HepG2 (cell line): ENCODE results near the gene MDP1. TPM values are rescaled to one million over a fixed set of nuclear protein-coding genes. Genes with fewer than 3 reads are reported as not detected.

Experiments
- ATAC-seq: fragments of 200-7000 bp; cut with Tn5 transposase; 3 replicates; pipeline ENCODE4 v1.9.1; 2020; ENCODE audit warnings: mild to moderate bottlenecking, moderate library complexity
- BruUV-seq: library from RNA; stranded (reverse); fragments of 400-500 nt; replicated peaks from 2 replicates; lab custom pipeline; 2021; lab: Mats Ljungman, UMichigan
- CTCF ChIA-PET: fragments of 300-600 bp; formaldehyde crosslinking; extraction: SDS; loops from one replicate; lab custom pipeline; 2021; ENCODE audit warnings: low total read pairs, inconsistent platforms, low intra/inter-chr PET ratio; lab: Yijun Ruan, JAX
- POLR2A ChIA-PET: fragments of 350-600 bp; sonication (Branson Sonifier 250); formaldehyde crosslinking; loops from one replicate; lab custom pipeline; 2020; ENCODE audit warnings: antibody characterized with exemption, inconsistent platforms; lab: Yijun Ruan, JAX
- DNase-seq: peaks from one replicate; pipeline ENCODE4 v3.0.0-alpha.2; 2015; ENCODE audit warnings: low spot score
- FAIRE-seq: peaks from 3 replicates; lab custom pipeline; 2011; peaks lifted over from hg19 to GRCh38; lab: Jason Lieb, UNC
- H2AFZ ChIP-seq: one replicate; pipeline ENCODE4 v1.6.1; 2011; ENCODE audit warnings: low read length, inconsistent platforms
- H3K27ac ChIP-seq: fragments of 300-600 bp; 3 replicates; pipeline ENCODE4 v1.8.0; 2011; ENCODE audit warnings: mixed run types, mild to moderate bottlenecking, mixed read lengths, low read length, inconsistent platforms; ENCODE audit not compliant: insufficient read depth; ENCODE audit errors: extremely low read length
- H3K27me3 ChIP-seq, 2 experiments: fragments of 200-600 bp in 1 of 2; 2 replicates in 1 of 2; 3 replicates in 1 of 2; pipeline versions ENCODE4 v1.6.0 to v1.8.0; 2011; ENCODE audit warnings: low read length in 2 of 2, mild to moderate bottlenecking in 2 of 2, moderate library complexity in 2 of 2, inconsistent platforms in 1 of 2; ENCODE audit not compliant: insufficient read depth in 2 of 2, control insufficient read depth in 1 of 2
- H3K36me3 ChIP-seq, 2 experiments: fragments of 200-600 bp in 1 of 2; replicated peaks in 1 of 2; 2 replicates in 1 of 2; 3 replicates in 1 of 2; pipeline versions ENCODE4 v1.5.1 to v1.8.0; 2011; ENCODE audit warnings: low read length in 2 of 2, inconsistent platforms in 1 of 2; ENCODE audit not compliant: insufficient read depth in 2 of 2, control insufficient read depth in 1 of 2
- H3K4me1 ChIP-seq: 2 replicates; pipeline ENCODE4 v1.5.1; 2012; ENCODE audit warnings: low read length, inconsistent platforms; ENCODE audit not compliant: insufficient read depth
- H3K4me2 ChIP-seq: 2 replicates; pipeline ENCODE4 v1.6.0; 2011; ENCODE audit warnings: low read depth, low read length, inconsistent platforms
- H3K4me3 ChIP-seq, 3 experiments: fragments of 200-600 bp in 1 of 3; sonication (generic), shearing (Covaris generic) in 1 of 3; replicated peaks in 1 of 3; 2 replicates each; pipeline ENCODE4 v1.5.1; 2011 to 2016; ENCODE audit warnings: low read length in 3 of 3, inconsistent platforms in 2 of 3, low read depth in 2 of 3, mild to moderate bottlenecking in 2 of 3, control low read depth in 1 of 3, mixed read lengths in 1 of 3; ENCODE audit not compliant: insufficient read depth in 1 of 3
- H3K79me2 ChIP-seq: one replicate; pipeline ENCODE4 v1.6.1; 2011; ENCODE audit warnings: low read length, inconsistent platforms; ENCODE audit not compliant: insufficient read depth
- H3K9ac ChIP-seq: 2 replicates; pipeline ENCODE4 v1.6.0; 2011; ENCODE audit warnings: mild to moderate bottlenecking, low read depth, low read length, inconsistent platforms; ENCODE audit not compliant: insufficient read depth
- H3K9me3 ChIP-seq: 2 replicates; pipeline ENCODE4 v1.5.1; 2012; ENCODE audit warnings: mild to moderate bottlenecking, low read length
- H4K20me1 ChIP-seq: 2 replicates; pipeline ENCODE4 v1.6.0; 2011; ENCODE audit warnings: inconsistent platforms, mild to moderate bottlenecking, low read length, moderate library complexity; ENCODE audit not compliant: insufficient read depth
- BORCS8-MEF2B ChIP-seq: sonication (generic); formaldehyde crosslinking; IDR thresholded peaks from 2 replicates; pipeline ENCODE4 v1.8.0; 2022; ENCODE audit warnings: mild to moderate bottlenecking, missing genetic modification reagents
- BRD4 ChIP-seq: sonication (generic); formaldehyde crosslinking; IDR thresholded peaks from 2 replicates; pipeline ENCODE4 v1.4.0; 2020; ENCODE audit warnings: missing genetic modification reagents
- DNMT1 ChIP-seq: sonication (generic); formaldehyde crosslinking; IDR thresholded peaks from 2 replicates; pipeline ENCODE4 v1.5.1; 2020; ENCODE audit warnings: mild to moderate bottlenecking, missing genetic modification reagents
- EP300 ChIP-seq, 3 experiments: sonication (generic) in 1 of 3; formaldehyde crosslinking in 1 of 3; IDR thresholded peaks; 2 replicates each; pipeline versions ENCODE4 v1.5.1 to v1.6.1; 2011 to 2020; ENCODE audit warnings: low read depth in 2 of 3, low read length in 2 of 3, borderline replicate concordance in 1 of 3, improper control_type of control experiment in 1 of 3, mild to moderate bottlenecking in 1 of 3, missing genetic modification reagents in 1 of 3, moderate library complexity in 1 of 3
- GATAD1 ChIP-seq: IDR thresholded peaks from 2 replicates; pipeline ENCODE4 v1.6.1; 2016; ENCODE audit warnings: missing genetic modification reagents, missing compliant biosample characterization
- KDM5A ChIP-seq: fragments of 200-600 bp; sonication (generic); IDR thresholded peaks from 2 replicates; pipeline ENCODE4 v1.7.0; 2018; ENCODE audit warnings: antibody characterized with exemption, mild to moderate bottlenecking, low read length, borderline replicate concordance
- MED8 ChIP-seq: sonication (generic); formaldehyde crosslinking; IDR thresholded peaks from 2 replicates; pipeline ENCODE4 v1.8.1; 2023; ENCODE audit warnings: mild to moderate bottlenecking, missing genetic modification reagents; ENCODE audit not compliant: insufficient replicate concordance
- NR2F6 ChIP-seq, 2 experiments: IDR thresholded peaks; 2 replicates each; pipeline ENCODE4 v1.6.1; 2016; ENCODE audit warnings: antibody characterized with exemption in 1 of 2, mild to moderate bottlenecking in 1 of 2
- NRL ChIP-seq: sonication (generic); formaldehyde crosslinking; IDR thresholded peaks from 2 replicates; pipeline ENCODE4 v1.5.0; 2020; ENCODE audit warnings: missing genetic modification reagents, mild to moderate bottlenecking, moderate library complexity, borderline replicate concordance
- PHF8 ChIP-seq: sonication (generic); formaldehyde crosslinking; IDR thresholded peaks from 2 replicates; pipeline ENCODE4 v1.5.0; 2020; ENCODE audit warnings: missing genetic modification reagents
- TAF1 ChIP-seq: sonication (generic); formaldehyde crosslinking; IDR thresholded peaks from 2 replicates; pipeline ENCODE4 v1.4.0; 2020; ENCODE audit warnings: missing genetic modification reagents
- ZFP82 ChIP-seq: sonication (generic); formaldehyde crosslinking; IDR thresholded peaks from 2 replicates; pipeline ENCODE4 v1.5.1; 2020; ENCODE audit warnings: mild to moderate bottlenecking, missing genetic modification reagents, borderline replicate concordance
- ZNF253 ChIP-seq: sonication (generic); formaldehyde crosslinking; IDR thresholded peaks from 2 replicates; pipeline ENCODE4 v1.8.0; 2022; ENCODE audit warnings: mild to moderate bottlenecking, missing genetic modification reagents, borderline replicate concordance
- ZNF280B ChIP-seq: sonication (generic); formaldehyde crosslinking; IDR thresholded peaks from 2 replicates; pipeline ENCODE4 v1.5.0; 2020; ENCODE audit warnings: missing genetic modification reagents, mild to moderate bottlenecking, borderline replicate concordance
- ZNF333 ChIP-seq: sonication (generic); formaldehyde crosslinking; IDR thresholded peaks from 2 replicates; pipeline ENCODE4 v1.4.0; 2020; ENCODE audit warnings: mild to moderate bottlenecking, missing genetic modification reagents, borderline replicate concordance
- ZNF563 ChIP-seq: sonication (generic); formaldehyde crosslinking; IDR thresholded peaks from 2 replicates; pipeline ENCODE4 v1.8.0; 2022; ENCODE audit warnings: mild to moderate bottlenecking, moderate library complexity, missing genetic modification reagents
- ZNF572 ChIP-seq: sonication (generic); formaldehyde crosslinking; IDR thresholded peaks from 2 replicates; pipeline ENCODE4 v1.5.1; 2020; ENCODE audit warnings: mild to moderate bottlenecking, missing genetic modification reagents
- ZNF598 ChIP-seq: sonication (generic); formaldehyde crosslinking; IDR thresholded peaks from 2 replicates; pipeline ENCODE4 v1.5.1; 2020; ENCODE audit warnings: mild to moderate bottlenecking, missing genetic modification reagents, borderline replicate concordance
- ZNF607 ChIP-seq: sonication (generic); formaldehyde crosslinking; IDR thresholded peaks from 2 replicates; pipeline ENCODE4 v1.5.1; 2020; ENCODE audit warnings: missing genetic modification reagents, mild to moderate bottlenecking, borderline replicate concordance
- ZNF619 ChIP-seq: sonication (generic); formaldehyde crosslinking; IDR thresholded peaks from 2 replicates; pipeline ENCODE4 v1.4.0; 2020; ENCODE audit warnings: mild to moderate bottlenecking, missing genetic modification reagents
- ZNF670 ChIP-seq: sonication (generic); formaldehyde crosslinking; IDR thresholded peaks from 2 replicates; pipeline ENCODE4 v1.8.0; 2022; ENCODE audit warnings: mild to moderate bottlenecking, missing genetic modification reagents, borderline replicate concordance
- ZNF776 ChIP-seq: sonication (generic); formaldehyde crosslinking; IDR thresholded peaks from 2 replicates; pipeline ENCODE4 v1.4.0; 2020; ENCODE audit warnings: mild to moderate bottlenecking, missing genetic modification reagents
- WGBS: methylation state at CpG from one replicate; pipeline ENCODE4 v1.1.6; 2017; ENCODE audit warnings: low lambda C conversion rate; 5-methylcytosine and 5-hydroxymethylcytosine counted together
- in situ Hi-C: cut with HindIII; loops from 2 replicates; pipeline ENCODE4 v1.10.0; 2017; ENCODE audit warnings: low pct_unique_long_range_greater_than_20kb; ENCODE audit not compliant: extremely low pct_ligation_motif_present
- intact Hi-C: fragments of 100-400 bp; cut with micrococcal nuclease; formaldehyde crosslinking; loops from one replicate; pipeline ENCODE4 v1.10.0; 2022; ENCODE audit not compliant: unreplicated experiment
- polyA plus RNA-seq, 8 experiments: library from polyadenylated mRNA; depleted of rRNA in 3 of 8; stranded (reverse) in 7 of 8; unstranded in 1 of 8; fragments of >200 nt; fragmentation: Illumina TruSeq in 4 of 8; extraction: Trizol in 4 of 8; gene quantifications; 2 replicates each; pipeline versions ENCODE4 v1.2.1 to v1.2.3, GENCODE V29; 2011 to 2016; ENCODE audit warnings: low read depth in 4 of 8, missing spikeins in 1 of 8, mixed read lengths in 1 of 8; ENCODE audit not compliant: insufficient read depth in 1 of 8
- total RNA-seq, 5 experiments: library from RNA; depleted of rRNA; stranded (reverse); fragments of >200 nt; fragmentation: Illumina TruSeq; extraction: Trizol; gene quantifications; 2 replicates each; pipeline ENCODE4 v1.2.3, GENCODE V29; 2016; ENCODE audit warnings: low read depth in 1 of 5

MDP1 gene
- total and polyA plus RNA-seq, 2 of the 13 experiments (the other 11 are each of a cell fraction or from before 2014, with no cell fraction given), result 44.1 to 48.7 TPM

GRCh38 chr14:24186831-24187538, 28.9 kb downstream of the MDP1 start:
- WGBS, result 93% methylated on average over 10 of the region's 10 CpGs
- peak overlapping the region; percentile 84; the same call in 1 of the 2 replicates for H3K9ac ChIP-seq
- no peaks in the 10 kb centered on the region for H3K9me3 ChIP-seq
- no peak for FAIRE-seq
- DNase-seq, result no peak
- H2AFZ ChIP-seq, result no peak overlapping the region
- ChIA-PET CTCF (no interaction called here), POLR2A (interaction anchor here (0.8 to 6.4 kb wide), 9 partner anchors 9 to 112 kb away, joined by 4 to 65 read pairs (median 22); partner anchors contain the start of genes DCAF11, DHRS1, EMC9 and IRF9)
- peaks cover 28% of the 10 kb centered on the region for H3K4me1 ChIP-seq
- peak overlapping the region; percentile 96 for H3K4me2 ChIP-seq
- intact Hi-C loops, result no loop called here
- no peak for ATAC-seq
- H3K27me3 ChIP-seq, result no peaks in the 10 kb centered on the region
- BruUV-seq, result no TSS peak
- H3K79me2 ChIP-seq, result peaks cover 16% of the 10 kb centered on the region
- H3K4me3 ChIP-seq, result peak overlapping the region in 2 of 3 experiments; percentile 77 to 92; a peak in 4 of 6 replicates
- in situ Hi-C loops, result no loop called here
- H3K27ac ChIP-seq, result no peak overlapping the region
- peaks cover 64 to 73% of the 10 kb centered on the region in 2 experiments for H3K36me3 ChIP-seq
- H4K20me1 ChIP-seq, result no peaks in the 10 kb centered on the region
- no peak for TF ChIP-seq ZNF607 (CRISPR knock-in tag)
- no peak for TF ChIP-seq ZFP82 (CRISPR knock-in tag)
- 0 out of 2 replicates have a peak, but pooled peaks have one; percentile 11 for TF ChIP-seq PHF8 (CRISPR knock-in tag)
- 0 out of 2 replicates have a peak, but pooled peaks have one; percentile 35 for TF ChIP-seq ZNF563 (CRISPR knock-in tag)
- TF ChIP-seq BRD4 (CRISPR knock-in tag), result peak; percentile 53; the same call in 1 of the 2 replicates
- TF ChIP-seq MED8 (CRISPR knock-in tag), result peak; percentile 21
- TF ChIP-seq ZNF776 (CRISPR knock-in tag), result peak; percentile 51; the same call in 1 of the 2 replicates
- no peak for TF ChIP-seq ZNF598 (CRISPR knock-in tag)
- TF ChIP-seq TAF1 (CRISPR knock-in tag), result 0 out of 2 replicates have a peak, but pooled peaks have one; percentile 10
- TF ChIP-seq ZNF670, result no peak
- peak; percentile 44; the same call in 1 of the 2 replicates for TF ChIP-seq NRL (CRISPR knock-in tag)
- TF ChIP-seq ZNF572 (CRISPR knock-in tag), result 0 out of 2 replicates have a peak, but pooled peaks have one; percentile 64
- no peak for TF ChIP-seq ZNF619 (CRISPR knock-in tag)
- no peak for TF ChIP-seq KDM5A
- no peak for TF ChIP-seq NR2F6 (IDR thresholded peaks at IDR 0.05)
- no peak for TF ChIP-seq NR2F6 (CRISPR knock-in tag; IDR thresholded peaks at IDR 0.05)
- peak; percentile 23; the same call in 1 of the 2 replicates for TF ChIP-seq BORCS8-MEF2B (CRISPR knock-in tag)
- 0 out of 2 replicates have a peak, but pooled peaks have one; percentile 12 for TF ChIP-seq GATAD1 (CRISPR knock-in tag)
- 0 out of 2 replicates have a peak, but pooled peaks have one; percentile 76 for TF ChIP-seq DNMT1 (CRISPR knock-in tag)
- TF ChIP-seq ZNF253 (CRISPR knock-in tag), result peak; percentile 73; the same call in 1 of the 2 replicates
- TF ChIP-seq ZNF280B (CRISPR knock-in tag), result peak; percentile 44; the same call in 1 of the 2 replicates
- TF ChIP-seq EP300 (IDR thresholded peaks at IDR 0.05; ENCODE audit: low read depth in 2 of 2, low read length in 2 of 2), result no peak
- 0 out of 2 replicates have a peak, but pooled peaks have one; percentile 43 for TF ChIP-seq EP300 (CRISPR knock-in tag; IDR thresholded peaks at IDR 0.05; ENCODE audit: borderline replicate concordance)
- TF ChIP-seq ZNF333 (CRISPR knock-in tag), result peak; percentile 34; the same call in 1 of the 2 replicates
